BJ (cell line): Measurements from ENCODE around the gene BCL2L1. TPM values are rescaled to one million over a fixed set of nuclear protein-coding genes. Genes with fewer than 3 reads are reported as not detected.

Experiments
- CTCF ChIA-PET: fragments of 350-600 bp; formaldehyde crosslinking; extraction: SDS; loops from one replicate; lab custom pipeline; 2021; ENCODE audit warnings: antibody characterized with exemption, inconsistent platforms; lab: Yijun Ruan, JAX
- POLR2A ChIA-PET: fragments of 300-600 bp; sonication (Branson Sonifier 250); formaldehyde crosslinking; extraction: SDS; loops from one replicate; lab custom pipeline; 2021; ENCODE audit warnings: antibody characterized with exemption; lab: Charles Lee
- DNase-seq: peaks from one replicate; pipeline ENCODE4 v3.0.0-alpha.2; 2011; ENCODE audit warnings: low read depth
- H3K27me3 ChIP-seq: 2 replicates; pipeline ENCODE4 v1.6.0; 2011; ENCODE audit warnings: low read length; ENCODE audit not compliant: control insufficient read depth, insufficient read depth
- H3K36me3 ChIP-seq: 2 replicates; pipeline ENCODE4 v1.5.1; 2011; ENCODE audit warnings: low read length; ENCODE audit not compliant: control insufficient read depth, insufficient read depth
- H3K4me3 ChIP-seq: 2 replicates; pipeline ENCODE4 v1.5.1; 2011; ENCODE audit warnings: low read depth, mild to moderate bottlenecking, control low read depth, low read length
- CTCF ChIP-seq: IDR thresholded peaks from 2 replicates; pipeline ENCODE4 v1.5.1; 2011; ENCODE audit warnings: low read depth, mild to moderate bottlenecking, control low read depth, inconsistent platforms, low read length, moderate library complexity; ENCODE audit not compliant: insufficient read depth
- polyA plus RNA-seq: library from polyadenylated mRNA; depleted of rRNA; stranded (reverse); fragments of >200 nt; gene quantifications from 2 replicates; pipeline ENCODE4 v1.2.3, GENCODE V29; 2011

The BCL2L1 gene
- polyA plus RNA-seq, 1 experiment, result 90.7 TPM

- DNase-seq, result no peak
- no peak for TF ChIP-seq CTCF
- Histone ChIP-seq H3K36me3 (0 out of 2 replicates have a peak, but pooled peaks cover 2% of the 10 kb centered on the region), H3K4me3 (no peak overlapping the region), H3K27me3 (no peaks in the 10 kb centered on the region)
- POLR2A ChIA-PET, result no interaction called here
- CTCF ChIA-PET, result interaction anchor here (0.6 to 2.1 kb wide), 5 partner anchors 12 to 69 kb away, joined by 3 to 9 read pairs (median 3); no protein-coding TSS in a partner anchor
Measured at GRCh38 chr20:31687777-31688176, 34.9 kb downstream of the BCL2L1 start.

- no peak for TF ChIP-seq CTCF
- DNase-seq, result no peak
- Histone ChIP-seq H3K36me3 (peaks cover 2% of the 10 kb centered on the region; the same call in 1 of the 2 replicates), H3K4me3 (no peak overlapping the region), H3K27me3 (no peaks in the 10 kb centered on the region)
- POLR2A ChIA-PET, result no interaction called here
- CTCF ChIA-PET, result interaction anchor here (0.6 to 1.4 kb wide), 3 partner anchors 13 to 38 kb away, joined by 3 to 6 read pairs (median 3); no protein-coding TSS in a partner anchor
Measured at GRCh38 chr20:31685853-31686643, 36.6 kb downstream of the BCL2L1 start.

DNA sequence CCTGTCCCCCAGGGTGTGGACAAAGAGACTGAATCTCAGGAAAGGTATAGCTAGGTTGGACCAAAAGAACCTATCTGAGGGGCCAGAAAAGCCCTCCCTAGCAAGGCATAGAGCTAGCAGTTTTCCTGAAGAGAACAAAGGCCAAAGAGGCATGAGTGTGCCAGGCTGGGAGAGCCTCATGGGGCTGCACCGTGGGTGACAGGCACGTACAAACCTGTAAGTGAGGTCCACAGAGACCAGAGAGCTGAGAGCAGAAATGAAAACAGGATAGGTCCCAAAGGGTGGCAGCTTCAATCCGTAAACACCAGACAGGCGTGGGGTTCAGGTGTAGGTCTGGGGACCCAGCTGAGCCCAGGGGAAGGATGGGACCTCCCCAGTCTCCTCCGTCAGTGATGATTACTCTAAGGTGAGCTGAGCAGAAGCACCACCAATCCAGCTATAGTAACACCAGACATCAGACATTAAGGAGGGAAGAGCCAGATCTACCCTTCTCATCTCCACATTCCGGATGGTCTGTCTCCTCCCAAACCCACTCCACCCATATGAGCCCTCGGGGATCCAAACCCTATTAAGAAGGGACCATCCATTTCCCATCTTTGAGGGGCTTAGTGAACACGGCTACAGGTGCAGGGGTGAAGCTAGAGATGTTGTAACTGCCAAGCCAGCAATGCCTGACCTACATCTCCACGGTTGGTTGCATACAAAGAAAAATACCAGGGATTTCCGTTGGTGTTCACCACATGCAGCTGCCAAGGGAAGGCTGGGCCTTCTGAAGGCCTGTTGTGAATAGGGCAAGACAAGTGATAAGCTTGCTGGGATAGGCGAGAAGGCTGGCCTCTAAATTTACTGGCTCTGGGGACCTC, 38.3 kb downstream of the BCL2L1 start:
- no peak for TF ChIP-seq CTCF
- ChIA-PET CTCF (interaction anchor here (0.8 to 2.2 kb wide), 7 partner anchors 9 to 121 kb away, joined by 3 to 9 read pairs (median 3); no protein-coding TSS in a partner anchor), POLR2A (interaction anchor here (0.6 kb wide), 1 partner anchor 77 kb away, joined by 12 read pairs; no protein-coding TSS in a partner anchor)
- Histone ChIP-seq H3K4me3 (no peak overlapping the region), H3K27me3 (no peaks in the 10 kb centered on the region), H3K36me3 (peaks cover 2% of the 10 kb centered on the region; the same call in 1 of the 2 replicates)
- no peak for DNase-seq

DNA sequence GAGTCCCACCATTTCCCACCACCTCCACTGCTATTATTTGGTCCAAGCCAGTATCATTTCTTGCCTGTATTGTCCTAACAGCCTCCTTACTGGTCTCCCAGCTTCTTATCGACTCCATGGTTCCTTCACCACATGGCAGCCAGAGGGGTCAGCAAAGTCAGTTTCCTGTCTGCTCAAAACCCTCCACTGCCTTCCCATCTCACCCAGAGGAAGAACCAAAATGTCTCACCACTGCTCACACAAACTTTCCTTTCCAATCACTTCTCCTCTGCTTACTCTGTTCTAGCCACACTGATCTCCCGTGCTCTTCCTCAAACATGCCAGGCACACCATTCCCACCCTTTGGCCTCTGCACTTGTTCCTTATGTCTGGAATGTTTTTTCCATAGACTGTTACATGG, 39.7 kb downstream of the BCL2L1 start:
- ChIA-PET POLR2A (no interaction called here), CTCF (interaction anchor here (1.5 to 1.8 kb wide), 2 partner anchors 41 to 114 kb away, joined by 5 to 6 read pairs; no protein-coding TSS in a partner anchor)
- no peak for DNase-seq
- no peak for TF ChIP-seq CTCF
- H3K4me3 ChIP-seq, result no peak overlapping the region
- H3K36me3 ChIP-seq, result peaks cover 4% of the 10 kb centered on the region
- H3K27me3 ChIP-seq, result no peaks in the 10 kb centered on the region
